ENCODE data around the gene CNTNAP2.
A peak's percentile ranks its signal among the peaks of the same experiment; 100 is the strongest.

The CNTNAP2 gene

GRCh38 chr7:147829016-147829415, 1712.4 kb downstream of the CNTNAP2 start:
- Histone ChIP-seq H3K36me3 (ENCODE audit: control insufficient read depth in 2 of 2, insufficient read depth in 1 of 2, low read length in 2 of 2) (no peaks in the 10 kb centered on the region), H3K27ac (ENCODE audit: extremely low read depth, low read depth, low read length) (no peak overlapping the region), H3K4me1 (ENCODE audit: control insufficient read depth, insufficient read depth, low read length) (no peaks in the 10 kb centered on the region), H3K4me3 (ENCODE audit: low read depth, low read length) (no peak overlapping the region), H3K9me3 (ENCODE audit: control insufficient read depth, insufficient read depth, low read depth, low read length) (no peaks in the 10 kb centered on the region)
- CTCF ChIA-PET: no interaction called here
- TF ChIP-seq, protein P1, sequence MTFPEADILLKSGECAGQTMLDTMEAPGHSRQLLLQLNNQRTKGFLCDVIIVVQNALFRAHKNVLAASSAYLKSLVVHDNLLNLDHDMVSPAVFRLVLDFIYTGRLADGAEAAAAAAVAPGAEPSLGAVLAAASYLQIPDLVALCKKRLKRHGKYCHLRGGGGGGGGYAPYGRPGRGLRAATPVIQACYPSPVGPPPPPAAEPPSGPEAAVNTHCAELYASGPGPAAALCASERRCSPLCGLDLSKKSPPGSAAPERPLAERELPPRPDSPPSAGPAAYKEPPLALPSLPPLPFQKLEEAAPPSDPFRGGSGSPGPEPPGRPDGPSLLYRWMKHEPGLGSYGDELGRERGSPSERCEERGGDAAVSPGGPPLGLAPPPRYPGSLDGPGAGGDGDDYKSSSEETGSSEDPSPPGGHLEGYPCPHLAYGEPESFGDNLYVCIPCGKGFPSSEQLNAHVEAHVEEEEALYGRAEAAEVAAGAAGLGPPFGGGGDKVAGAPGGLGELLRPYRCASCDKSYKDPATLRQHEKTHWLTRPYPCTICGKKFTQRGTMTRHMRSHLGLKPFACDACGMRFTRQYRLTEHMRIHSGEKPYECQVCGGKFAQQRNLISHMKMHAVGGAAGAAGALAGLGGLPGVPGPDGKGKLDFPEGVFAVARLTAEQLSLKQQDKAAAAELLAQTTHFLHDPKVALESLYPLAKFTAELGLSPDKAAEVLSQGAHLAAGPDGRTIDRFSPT (tag by site-specific recombination; IDR thresholded peaks at IDR 0.05): no peak
- TF ChIP-seq ZNF571 (tag by site-specific recombination; IDR thresholded peaks at IDR 0.05): no peak
- POLR2A ChIA-PET: no interaction called here

GRCh38 chr7:147833557-147833956, 1717.0 kb downstream of the CNTNAP2 start:
- peak; percentile 55 for TF ChIP-seq ZBTB17 (tag by site-specific recombination; IDR thresholded peaks at IDR 0.05)
- TF ChIP-seq, protein P2, sequence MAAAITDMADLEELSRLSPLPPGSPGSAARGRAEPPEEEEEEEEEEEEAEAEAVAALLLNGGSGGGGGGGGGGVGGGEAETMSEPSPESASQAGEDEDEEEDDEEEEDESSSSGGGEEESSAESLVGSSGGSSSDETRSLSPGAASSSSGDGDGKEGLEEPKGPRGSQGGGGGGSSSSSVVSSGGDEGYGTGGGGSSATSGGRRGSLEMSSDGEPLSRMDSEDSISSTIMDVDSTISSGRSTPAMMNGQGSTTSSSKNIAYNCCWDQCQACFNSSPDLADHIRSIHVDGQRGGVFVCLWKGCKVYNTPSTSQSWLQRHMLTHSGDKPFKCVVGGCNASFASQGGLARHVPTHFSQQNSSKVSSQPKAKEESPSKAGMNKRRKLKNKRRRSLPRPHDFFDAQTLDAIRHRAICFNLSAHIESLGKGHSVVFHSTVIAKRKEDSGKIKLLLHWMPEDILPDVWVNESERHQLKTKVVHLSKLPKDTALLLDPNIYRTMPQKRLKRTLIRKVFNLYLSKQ (tag by site-specific recombination; IDR thresholded peaks at IDR 0.05; ENCODE audit: borderline replicate concordance): no peak
- Histone ChIP-seq H3K4me1 (ENCODE audit: control insufficient read depth, insufficient read depth, low read length) (no peaks in the 10 kb centered on the region), H3K36me3 (ENCODE audit: control insufficient read depth in 2 of 2, insufficient read depth in 1 of 2, low read length in 2 of 2) (no peaks in the 10 kb centered on the region), H3K9me3 (ENCODE audit: control insufficient read depth, insufficient read depth, low read depth, low read length) (no peaks in the 10 kb centered on the region), H3K27ac (ENCODE audit: extremely low read depth, low read depth, low read length) (no peak overlapping the region), H3K4me3 (ENCODE audit: low read depth, low read length) (no peak overlapping the region)
- POLR2A ChIA-PET: no interaction called here
- CTCF ChIA-PET: no interaction called here

DNA sequence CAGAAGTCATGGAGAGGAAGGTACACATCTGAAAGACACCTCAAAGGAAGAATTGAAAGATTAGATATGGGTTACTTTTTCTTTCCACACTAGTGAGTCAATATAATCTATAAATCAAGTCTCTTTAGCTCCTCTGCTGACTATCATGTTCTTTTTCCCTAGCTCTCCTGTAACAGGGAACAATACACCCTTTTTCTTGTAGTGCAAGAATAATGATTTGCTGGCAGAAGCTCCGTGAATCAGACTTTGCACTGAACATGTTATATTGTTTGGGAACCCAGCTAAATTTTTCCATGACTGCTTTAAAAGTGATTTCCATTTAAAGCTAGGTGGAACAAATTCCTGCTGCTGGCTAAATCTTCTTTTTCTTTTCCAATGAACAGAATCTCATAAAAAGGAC, 1717.4 kb downstream of the CNTNAP2 start:
- no peak for TF ChIP-seq ZNF510 (tag by site-specific recombination; IDR thresholded peaks at IDR 0.05; ENCODE audit: insufficient replicate concordance)
- TF ChIP-seq ZNF530 (tag by site-specific recombination; IDR thresholded peaks at IDR 0.05; ENCODE audit: low read depth): no peak
- TF ChIP-seq, protein P3, sequence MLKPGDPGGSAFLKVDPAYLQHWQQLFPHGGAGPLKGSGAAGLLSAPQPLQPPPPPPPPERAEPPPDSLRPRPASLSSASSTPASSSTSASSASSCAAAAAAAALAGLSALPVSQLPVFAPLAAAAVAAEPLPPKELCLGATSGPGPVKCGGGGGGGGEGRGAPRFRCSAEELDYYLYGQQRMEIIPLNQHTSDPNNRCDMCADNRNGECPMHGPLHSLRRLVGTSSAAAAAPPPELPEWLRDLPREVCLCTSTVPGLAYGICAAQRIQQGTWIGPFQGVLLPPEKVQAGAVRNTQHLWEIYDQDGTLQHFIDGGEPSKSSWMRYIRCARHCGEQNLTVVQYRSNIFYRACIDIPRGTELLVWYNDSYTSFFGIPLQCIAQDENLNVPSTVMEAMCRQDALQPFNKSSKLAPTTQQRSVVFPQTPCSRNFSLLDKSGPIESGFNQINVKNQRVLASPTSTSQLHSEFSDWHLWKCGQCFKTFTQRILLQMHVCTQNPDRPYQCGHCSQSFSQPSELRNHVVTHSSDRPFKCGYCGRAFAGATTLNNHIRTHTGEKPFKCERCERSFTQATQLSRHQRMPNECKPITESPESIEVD (tag by site-specific recombination; IDR thresholded peaks at IDR 0.05): no peak
- TF ChIP-seq, protein P4, sequence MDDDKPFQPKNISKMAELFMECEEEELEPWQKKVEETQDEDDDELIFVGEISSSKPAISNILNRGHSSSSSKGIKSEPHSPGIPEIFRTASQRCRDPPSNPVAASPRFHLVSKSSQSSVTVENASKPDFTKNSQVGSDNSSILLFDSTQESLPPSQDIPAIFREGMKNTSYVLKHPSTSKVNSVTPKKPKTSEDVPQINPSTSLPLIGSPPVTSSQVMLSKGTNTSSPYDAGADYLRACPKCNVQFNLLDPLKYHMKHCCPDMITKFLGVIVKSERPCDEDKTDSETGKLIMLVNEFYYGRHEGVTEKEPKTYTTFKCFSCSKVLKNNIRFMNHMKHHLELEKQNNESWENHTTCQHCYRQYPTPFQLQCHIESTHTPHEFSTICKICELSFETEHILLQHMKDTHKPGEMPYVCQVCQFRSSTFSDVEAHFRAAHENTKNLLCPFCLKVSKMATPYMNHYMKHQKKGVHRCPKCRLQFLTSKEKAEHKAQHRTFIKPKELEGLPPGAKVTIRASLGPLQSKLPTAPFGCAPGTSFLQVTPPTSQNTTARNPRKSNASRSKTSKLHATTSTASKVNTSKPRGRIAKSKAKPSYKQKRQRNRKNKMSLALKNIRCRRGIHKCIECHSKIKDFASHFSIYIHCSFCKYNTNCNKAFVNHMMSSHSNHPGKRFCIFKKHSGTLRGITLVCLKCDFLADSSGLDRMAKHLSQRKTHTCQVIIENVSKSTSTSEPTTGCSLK (tag by site-specific recombination; IDR thresholded peaks at IDR 0.05): no peak
- TF ChIP-seq ZNF24 (tag by site-specific recombination; IDR thresholded peaks at IDR 0.05): no peak
- TF ChIP-seq ZNF677 (tag by site-specific recombination; IDR thresholded peaks at IDR 0.05): no peak
- no peak for TF ChIP-seq ZNF645 (tag by site-specific recombination; IDR thresholded peaks at IDR 0.05)
- no peak for TF ChIP-seq ZNF610 (tag by site-specific recombination; IDR thresholded peaks at IDR 0.05; ENCODE audit: borderline replicate concordance)
- no peak for TF ChIP-seq ZNF555 (tag by site-specific recombination; conservative IDR thresholded peaks at IDR 0.05)
- no peak for TF ChIP-seq ZNF658 (tag by site-specific recombination; IDR thresholded peaks at IDR 0.05)
- Histone ChIP-seq H3K4me1 (ENCODE audit: control insufficient read depth, insufficient read depth, low read length) (no peaks in the 10 kb centered on the region), H3K27ac (ENCODE audit: extremely low read depth, low read depth, low read length) (no peak overlapping the region), H3K36me3 (ENCODE audit: control insufficient read depth in 2 of 2, insufficient read depth in 1 of 2, low read length in 2 of 2) (no peaks in the 10 kb centered on the region), H3K9me3 (ENCODE audit: control insufficient read depth, insufficient read depth, low read depth, low read length) (no peaks in the 10 kb centered on the region), H3K4me3 (ENCODE audit: low read depth, low read length) (no peak overlapping the region)
- CTCF ChIA-PET: no interaction called here
- POLR2A ChIA-PET: no interaction called here
